HepG2 (cell line): ENCODE data around the gene ANXA6. TPM values are rescaled to one million over a fixed set of nuclear protein-coding genes. Genes with fewer than 3 reads are reported as not detected.
A peak's percentile ranks its signal among the peaks of the same experiment; 100 is the strongest.

Experiments used
- AGO2 ChIP-seq: fragments of 200-400 bp; formaldehyde crosslinking; optimal IDR thresholded peaks from 2 replicates; pipeline ENCODE3; 2017; ENCODE audit warnings: mild to moderate bottlenecking, low read depth, low read length, moderate library complexity
- HNRNPLL ChIP-seq: fragments of 200-400 bp; formaldehyde crosslinking; IDR thresholded peaks from 2 replicates; pipeline ENCODE4 v1.6.1; 2017; ENCODE audit warnings: mild to moderate bottlenecking, low read depth, low read length; ENCODE audit not compliant: poor library complexity, severe bottlenecking
- KAT7 ChIP-seq: IDR thresholded peaks from 2 replicates; pipeline ENCODE4 v1.6.1; 2018; ENCODE audit warnings: borderline replicate concordance, missing compliant biosample characterization
- MED1 ChIP-seq: sonication (generic); formaldehyde crosslinking; IDR thresholded peaks from 2 replicates; pipeline ENCODE4 v1.4.0; 2020; ENCODE audit warnings: missing genetic modification reagents
- TFDP1 ChIP-seq: IDR thresholded peaks from 2 replicates; pipeline ENCODE4 v1.6.1; 2016; ENCODE audit warnings: missing compliant biosample characterization, missing genetic modification reagents, borderline replicate concordance
- TFE3 ChIP-seq: IDR thresholded peaks from 2 replicates; pipeline ENCODE4 v1.6.1; 2016
- TIGD3 ChIP-seq: sonication (generic); formaldehyde crosslinking; IDR thresholded peaks from 2 replicates; pipeline ENCODE4 v1.5.1; 2020; ENCODE audit warnings: mild to moderate bottlenecking, missing genetic modification reagents, borderline replicate concordance
- ZNF3 ChIP-seq: IDR thresholded peaks from 2 replicates; pipeline ENCODE4 v1.7.0; 2017; ENCODE audit warnings: inconsistent platforms
- ZNF691 ChIP-seq: sonication (generic); formaldehyde crosslinking; IDR thresholded peaks from 2 replicates; pipeline ENCODE4 v1.4.0; 2020; ENCODE audit warnings: missing genetic modification reagents, low read depth, mild to moderate bottlenecking, borderline replicate concordance
- polyA plus RNA-seq, 8 experiments: library from polyadenylated mRNA; depleted of rRNA in 3 of 8; stranded (reverse) in 7 of 8; unstranded in 1 of 8; fragments of >200 nt; fragmentation: Illumina TruSeq in 4 of 8; extraction: Trizol in 4 of 8; gene quantifications; 2 replicates each; pipeline versions ENCODE4 v1.2.1 to v1.2.3, GENCODE V29; 2011 to 2016; ENCODE audit warnings: low read depth in 4 of 8, missing spikeins in 1 of 8, mixed read lengths in 1 of 8; ENCODE audit not compliant: insufficient read depth in 1 of 8
- total RNA-seq, 5 experiments: library from RNA; depleted of rRNA; stranded (reverse); fragments of >200 nt; fragmentation: Illumina TruSeq; extraction: Trizol; gene quantifications; 2 replicates each; pipeline ENCODE4 v1.2.3, GENCODE V29; 2016; ENCODE audit warnings: low read depth in 1 of 5
- TF ChIP-seq, protein P1 (sequence below): sonication (generic); formaldehyde crosslinking; IDR thresholded peaks from 2 replicates; pipeline ENCODE4 v1.4.0; 2020; ENCODE audit warnings: mild to moderate bottlenecking, missing genetic modification reagents
- TF ChIP-seq, protein P2 (sequence below): IDR thresholded peaks from 2 replicates; pipeline ENCODE4 v1.4.0; 2020; ENCODE audit warnings: mild to moderate bottlenecking, missing genetic modification reagents
- TF ChIP-seq, protein P3 (sequence below): sonication (generic); formaldehyde crosslinking; IDR thresholded peaks from 2 replicates; pipeline ENCODE4 v1.4.0; 2020; ENCODE audit warnings: mild to moderate bottlenecking, low read depth, missing genetic modification reagents

The ANXA6 gene
- total and polyA plus RNA-seq, 2 of the 13 experiments (the other 11 are each of a cell fraction or from before 2014, with no cell fraction given) = 103 to 125 TPM

GRCh38 chr5:151080613-151081430 is 76.8 kb downstream of the ANXA6 start, which contains the start of gene TNIP1 (continued):
- TF ChIP-seq TFDP1 (CRISPR knock-in tag) (peak; percentile 52; the same call in 1 of the 2 replicates), TFE3 (CRISPR knock-in tag) (peak; percentile 59; the same call in 1 of the 2 replicates), ZNF3 (no peak; the same call in 1 of the 2 replicates), KAT7 (CRISPR knock-in tag) (no peak), ZNF691 (CRISPR knock-in tag) (peak; percentile 73), MED1 (CRISPR knock-in tag) (peak; percentile 82), AGO2 (peak; percentile 86), HNRNPLL (peak; percentile 67), TIGD3 (CRISPR knock-in tag) (0 out of 2 replicates have a peak, but pooled peaks have one; percentile 32)
- TF ChIP-seq, protein P1, sequence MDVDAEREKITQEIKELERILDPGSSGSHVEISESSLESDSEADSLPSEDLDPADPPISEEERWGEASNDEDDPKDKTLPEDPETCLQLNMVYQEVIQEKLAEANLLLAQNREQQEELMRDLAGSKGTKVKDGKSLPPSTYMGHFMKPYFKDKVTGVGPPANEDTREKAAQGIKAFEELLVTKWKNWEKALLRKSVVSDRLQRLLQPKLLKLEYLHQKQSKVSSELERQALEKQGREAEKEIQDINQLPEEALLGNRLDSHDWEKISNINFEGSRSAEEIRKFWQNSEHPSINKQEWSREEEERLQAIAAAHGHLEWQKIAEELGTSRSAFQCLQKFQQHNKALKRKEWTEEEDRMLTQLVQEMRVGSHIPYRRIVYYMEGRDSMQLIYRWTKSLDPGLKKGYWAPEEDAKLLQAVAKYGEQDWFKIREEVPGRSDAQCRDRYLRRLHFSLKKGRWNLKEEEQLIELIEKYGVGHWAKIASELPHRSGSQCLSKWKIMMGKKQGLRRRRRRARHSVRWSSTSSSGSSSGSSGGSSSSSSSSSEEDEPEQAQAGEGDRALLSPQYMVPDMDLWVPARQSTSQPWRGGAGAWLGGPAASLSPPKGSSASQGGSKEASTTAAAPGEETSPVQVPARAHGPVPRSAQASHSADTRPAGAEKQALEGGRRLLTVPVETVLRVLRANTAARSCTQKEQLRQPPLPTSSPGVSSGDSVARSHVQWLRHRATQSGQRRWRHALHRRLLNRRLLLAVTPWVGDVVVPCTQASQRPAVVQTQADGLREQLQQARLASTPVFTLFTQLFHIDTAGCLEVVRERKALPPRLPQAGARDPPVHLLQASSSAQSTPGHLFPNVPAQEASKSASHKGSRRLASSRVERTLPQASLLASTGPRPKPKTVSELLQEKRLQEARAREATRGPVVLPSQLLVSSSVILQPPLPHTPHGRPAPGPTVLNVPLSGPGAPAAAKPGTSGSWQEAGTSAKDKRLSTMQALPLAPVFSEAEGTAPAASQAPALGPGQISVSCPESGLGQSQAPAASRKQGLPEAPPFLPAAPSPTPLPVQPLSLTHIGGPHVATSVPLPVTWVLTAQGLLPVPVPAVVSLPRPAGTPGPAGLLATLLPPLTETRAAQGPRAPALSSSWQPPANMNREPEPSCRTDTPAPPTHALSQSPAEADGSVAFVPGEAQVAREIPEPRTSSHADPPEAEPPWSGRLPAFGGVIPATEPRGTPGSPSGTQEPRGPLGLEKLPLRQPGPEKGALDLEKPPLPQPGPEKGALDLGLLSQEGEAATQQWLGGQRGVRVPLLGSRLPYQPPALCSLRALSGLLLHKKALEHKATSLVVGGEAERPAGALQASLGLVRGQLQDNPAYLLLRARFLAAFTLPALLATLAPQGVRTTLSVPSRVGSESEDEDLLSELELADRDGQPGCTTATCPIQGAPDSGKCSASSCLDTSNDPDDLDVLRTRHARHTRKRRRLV (CRISPR knock-in tag) = no peak
- TF ChIP-seq, protein P2, sequence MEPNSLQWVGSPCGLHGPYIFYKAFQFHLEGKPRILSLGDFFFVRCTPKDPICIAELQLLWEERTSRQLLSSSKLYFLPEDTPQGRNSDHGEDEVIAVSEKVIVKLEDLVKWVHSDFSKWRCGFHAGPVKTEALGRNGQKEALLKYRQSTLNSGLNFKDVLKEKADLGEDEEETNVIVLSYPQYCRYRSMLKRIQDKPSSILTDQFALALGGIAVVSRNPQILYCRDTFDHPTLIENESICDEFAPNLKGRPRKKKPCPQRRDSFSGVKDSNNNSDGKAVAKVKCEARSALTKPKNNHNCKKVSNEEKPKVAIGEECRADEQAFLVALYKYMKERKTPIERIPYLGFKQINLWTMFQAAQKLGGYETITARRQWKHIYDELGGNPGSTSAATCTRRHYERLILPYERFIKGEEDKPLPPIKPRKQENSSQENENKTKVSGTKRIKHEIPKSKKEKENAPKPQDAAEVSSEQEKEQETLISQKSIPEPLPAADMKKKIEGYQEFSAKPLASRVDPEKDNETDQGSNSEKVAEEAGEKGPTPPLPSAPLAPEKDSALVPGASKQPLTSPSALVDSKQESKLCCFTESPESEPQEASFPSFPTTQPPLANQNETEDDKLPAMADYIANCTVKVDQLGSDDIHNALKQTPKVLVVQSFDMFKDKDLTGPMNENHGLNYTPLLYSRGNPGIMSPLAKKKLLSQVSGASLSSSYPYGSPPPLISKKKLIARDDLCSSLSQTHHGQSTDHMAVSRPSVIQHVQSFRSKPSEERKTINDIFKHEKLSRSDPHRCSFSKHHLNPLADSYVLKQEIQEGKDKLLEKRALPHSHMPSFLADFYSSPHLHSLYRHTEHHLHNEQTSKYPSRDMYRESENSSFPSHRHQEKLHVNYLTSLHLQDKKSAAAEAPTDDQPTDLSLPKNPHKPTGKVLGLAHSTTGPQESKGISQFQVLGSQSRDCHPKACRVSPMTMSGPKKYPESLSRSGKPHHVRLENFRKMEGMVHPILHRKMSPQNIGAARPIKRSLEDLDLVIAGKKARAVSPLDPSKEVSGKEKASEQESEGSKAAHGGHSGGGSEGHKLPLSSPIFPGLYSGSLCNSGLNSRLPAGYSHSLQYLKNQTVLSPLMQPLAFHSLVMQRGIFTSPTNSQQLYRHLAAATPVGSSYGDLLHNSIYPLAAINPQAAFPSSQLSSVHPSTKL (CRISPR knock-in tag) = peak; percentile 54
- TF ChIP-seq, protein P3, sequence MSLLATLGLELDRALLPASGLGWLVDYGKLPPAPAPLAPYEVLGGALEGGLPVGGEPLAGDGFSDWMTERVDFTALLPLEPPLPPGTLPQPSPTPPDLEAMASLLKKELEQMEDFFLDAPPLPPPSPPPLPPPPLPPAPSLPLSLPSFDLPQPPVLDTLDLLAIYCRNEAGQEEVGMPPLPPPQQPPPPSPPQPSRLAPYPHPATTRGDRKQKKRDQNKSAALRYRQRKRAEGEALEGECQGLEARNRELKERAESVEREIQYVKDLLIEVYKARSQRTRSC (CRISPR knock-in tag) = peak; percentile 40
